WTC11 (cell line): Measurements from ENCODE around the gene HNF1A. TPM values are rescaled to one million over a fixed set of nuclear protein-coding genes. Genes with fewer than 3 reads are reported as not detected.

Experiments used
- ATAC-seq: fragments of 200-7000 bp; cut with Tn5 transposase; 2 replicates; pipeline ENCODE4 v1.10.0; 2021; ENCODE audit warnings: mild to moderate bottlenecking, moderate library complexity
- CTCF ChIA-PET: fragments of 300-600 bp; sonication (Branson Sonifier 250); formaldehyde crosslinking; loops from one replicate; lab custom pipeline; 2021; ENCODE audit warnings: antibody characterized with exemption; lab: Charles Lee
- POLR2A ChIA-PET: fragments of 350-600 bp; sonication (Branson Sonifier 250); formaldehyde crosslinking; loops from one replicate; lab custom pipeline; 2021; ENCODE audit warnings: antibody characterized with exemption; lab: Charles Lee
- DNase-seq: peaks from one replicate; pipeline ENCODE4 v3.0.0; 2021; ENCODE audit warnings: low spot score
- H3K27ac Mint-ChIP-seq: 2 replicates; pipeline ENCODE4 v1.8.0; 2021; ENCODE audit warnings: mixed read lengths
- H3K27me3 Mint-ChIP-seq: 2 replicates; pipeline ENCODE4 v1.8.0; 2021; ENCODE audit warnings: low read depth, mild to moderate bottlenecking, moderate library complexity, mixed read lengths
- H3K36me3 Mint-ChIP-seq: 2 replicates; pipeline ENCODE4 v1.8.0; 2021; ENCODE audit warnings: mixed read lengths
- H3K4me1 Mint-ChIP-seq: 2 replicates; pipeline ENCODE4 v1.8.0; 2022; ENCODE audit warnings: mixed read lengths
- H3K4me3 Mint-ChIP-seq: 2 replicates; pipeline ENCODE4 v1.8.0; 2021; ENCODE audit warnings: mild to moderate bottlenecking, moderate library complexity, mixed read lengths
- H3K9me3 Mint-ChIP-seq: 2 replicates; pipeline ENCODE4 v1.8.0; 2021; ENCODE audit warnings: mixed read lengths
- ATF6 ChIP-seq: sonication (generic); formaldehyde crosslinking; IDR thresholded peaks from 2 replicates; pipeline ENCODE4 v1.8.1; 2023; ENCODE audit warnings: mild to moderate bottlenecking, missing genetic modification reagents
- ELF4 ChIP-seq: sonication (generic); formaldehyde crosslinking; IDR thresholded peaks from 2 replicates; pipeline ENCODE4 v1.8.1; 2022; ENCODE audit warnings: low read depth, mild to moderate bottlenecking, moderate library complexity, missing genetic modification reagents
- FOXJ3 ChIP-seq: sonication (generic); formaldehyde crosslinking; IDR thresholded peaks from 2 replicates; pipeline ENCODE4 v1.9.0; 2021; ENCODE audit warnings: missing genetic modification reagents, mild to moderate bottlenecking, borderline replicate concordance
- FOXP1 ChIP-seq: sonication (generic); formaldehyde crosslinking; IDR thresholded peaks from 2 replicates; pipeline ENCODE4 v1.8.0; 2022; ENCODE audit warnings: missing genetic modification reagents, mild to moderate bottlenecking, moderate library complexity, borderline replicate concordance
- FOXP4 ChIP-seq: sonication (generic); formaldehyde crosslinking; IDR thresholded peaks from 2 replicates; pipeline ENCODE4 v1.8.0; 2022; ENCODE audit warnings: mild to moderate bottlenecking, missing genetic modification reagents
- MAX ChIP-seq: sonication (generic); formaldehyde crosslinking; IDR thresholded peaks from 2 replicates; pipeline ENCODE4 v1.8.0; 2022; ENCODE audit warnings: mild to moderate bottlenecking, missing genetic modification reagents
- MYBL2 ChIP-seq: sonication (generic); formaldehyde crosslinking; IDR thresholded peaks from 2 replicates; pipeline ENCODE4 v1.8.1; 2023; ENCODE audit warnings: mild to moderate bottlenecking, moderate library complexity, missing genetic modification reagents
- NFYB ChIP-seq: sonication (generic); formaldehyde crosslinking; conservative IDR thresholded peaks from 2 replicates; pipeline ENCODE4 v1.8.0; 2022; ENCODE audit warnings: low read depth, missing genetic modification reagents
- PRRX2 ChIP-seq: fragments of 250-450 bp; sonication (Bioruptor Pico); IDR thresholded peaks from 2 replicates; pipeline ENCODE4 v1.8.0; 2021; ENCODE audit warnings: mild to moderate bottlenecking
- RELA ChIP-seq: sonication (generic); formaldehyde crosslinking; IDR thresholded peaks from 2 replicates; pipeline ENCODE4 v1.8.1; 2022; ENCODE audit warnings: missing genetic modification reagents, mild to moderate bottlenecking, borderline replicate concordance
- TP53 ChIP-seq: sonication (generic); formaldehyde crosslinking; IDR thresholded peaks from 2 replicates; pipeline ENCODE4 v1.8.1; 2023; ENCODE audit warnings: mild to moderate bottlenecking, missing genetic modification reagents
- ZNF317 ChIP-seq: sonication (generic); formaldehyde crosslinking; IDR thresholded peaks from 2 replicates; pipeline ENCODE4 v1.8.1; 2023; ENCODE audit warnings: low read depth, mild to moderate bottlenecking, moderate library complexity, missing genetic modification reagents, borderline replicate concordance
- ZNF396 ChIP-seq: fragments of 250-450 bp; sonication (Bioruptor Pico); IDR thresholded peaks from 2 replicates; pipeline ENCODE4 v1.8.0; 2021; ENCODE audit warnings: mild to moderate bottlenecking, moderate library complexity, borderline replicate concordance
- total RNA-seq: library from RNA; stranded (reverse); gene quantifications from 3 replicates; pipeline ENCODE4 v1.2.3, GENCODE V29; 2021
- TF ChIP-seq, protein P1 (sequence below): fragments of 250-450 bp; sonication (Bioruptor Pico); IDR thresholded peaks from 2 replicates; pipeline ENCODE4 v1.9.0; 2021; ENCODE audit warnings: mild to moderate bottlenecking
- TF ChIP-seq, protein P2 (sequence below): sonication (generic); formaldehyde crosslinking; conservative IDR thresholded peaks from 2 replicates; pipeline ENCODE4 v1.8.1; 2022; ENCODE audit warnings: mild to moderate bottlenecking, missing genetic modification reagents
- TF ChIP-seq, protein P3 (sequence below): fragments of 250-450 bp; sonication (Bioruptor Pico); IDR thresholded peaks from 2 replicates; pipeline ENCODE4 v1.9.0; 2021; ENCODE audit warnings: mild to moderate bottlenecking, borderline replicate concordance
- TF ChIP-seq, protein P4 (sequence below): fragments of 250-450 bp; sonication (Bioruptor Pico); IDR thresholded peaks from 2 replicates; pipeline ENCODE4 v2.1.2; 2022; ENCODE audit warnings: mild to moderate bottlenecking, moderate library complexity
- TF ChIP-seq, protein P5 (sequence below): sonication (generic); formaldehyde crosslinking; IDR thresholded peaks from 2 replicates; pipeline ENCODE4 v1.8.1; 2022; ENCODE audit warnings: missing genetic modification reagents, borderline replicate concordance

HNF1A gene
- total RNA-seq, 1 experiment from 2014 or later = not detected

- Mint-ChIP-seq H3K36me3 (no peaks in the 10 kb centered on the region), H3K4me1 (no peaks in the 10 kb centered on the region), H3K9me3 (no peaks in the 10 kb centered on the region), H3K27ac (no peak overlapping the region), H3K4me3 (no peak overlapping the region), H3K27me3 (no peaks in the 10 kb centered on the region; the same call in 1 of the 2 replicates)
- DNase-seq (no peak), ATAC-seq (no peak)
- TF ChIP-seq ZNF396 (CRISPR knock-in tag) (no peak), MAX (no peak), TP53 (CRISPR knock-in tag) (no peak), ATF6 (CRISPR knock-in tag) (no peak), MYBL2 (no peak), PRRX2 (CRISPR knock-in tag) (no peak), ZNF317 (CRISPR knock-in tag) (no peak), NFYB (CRISPR knock-in tag) (no peak), RELA (CRISPR knock-in tag) (no peak), FOXP1 (CRISPR knock-in tag) (no peak), FOXP4 (CRISPR knock-in tag) (no peak), FOXJ3 (CRISPR knock-in tag) (no peak), ELF4 (CRISPR knock-in tag) (no peak)
- TF ChIP-seq, protein P1, sequence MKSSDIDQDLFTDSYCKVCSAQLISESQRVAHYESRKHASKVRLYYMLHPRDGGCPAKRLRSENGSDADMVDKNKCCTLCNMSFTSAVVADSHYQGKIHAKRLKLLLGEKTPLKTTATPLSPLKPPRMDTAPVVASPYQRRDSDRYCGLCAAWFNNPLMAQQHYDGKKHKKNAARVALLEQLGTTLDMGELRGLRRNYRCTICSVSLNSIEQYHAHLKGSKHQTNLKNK (CRISPR knock-in tag) = no peak
- TF ChIP-seq, protein P2, sequence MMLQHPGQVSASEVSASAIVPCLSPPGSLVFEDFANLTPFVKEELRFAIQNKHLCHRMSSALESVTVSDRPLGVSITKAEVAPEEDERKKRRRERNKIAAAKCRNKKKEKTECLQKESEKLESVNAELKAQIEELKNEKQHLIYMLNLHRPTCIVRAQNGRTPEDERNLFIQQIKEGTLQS (CRISPR knock-in tag) = no peak
- TF ChIP-seq, protein P3, sequence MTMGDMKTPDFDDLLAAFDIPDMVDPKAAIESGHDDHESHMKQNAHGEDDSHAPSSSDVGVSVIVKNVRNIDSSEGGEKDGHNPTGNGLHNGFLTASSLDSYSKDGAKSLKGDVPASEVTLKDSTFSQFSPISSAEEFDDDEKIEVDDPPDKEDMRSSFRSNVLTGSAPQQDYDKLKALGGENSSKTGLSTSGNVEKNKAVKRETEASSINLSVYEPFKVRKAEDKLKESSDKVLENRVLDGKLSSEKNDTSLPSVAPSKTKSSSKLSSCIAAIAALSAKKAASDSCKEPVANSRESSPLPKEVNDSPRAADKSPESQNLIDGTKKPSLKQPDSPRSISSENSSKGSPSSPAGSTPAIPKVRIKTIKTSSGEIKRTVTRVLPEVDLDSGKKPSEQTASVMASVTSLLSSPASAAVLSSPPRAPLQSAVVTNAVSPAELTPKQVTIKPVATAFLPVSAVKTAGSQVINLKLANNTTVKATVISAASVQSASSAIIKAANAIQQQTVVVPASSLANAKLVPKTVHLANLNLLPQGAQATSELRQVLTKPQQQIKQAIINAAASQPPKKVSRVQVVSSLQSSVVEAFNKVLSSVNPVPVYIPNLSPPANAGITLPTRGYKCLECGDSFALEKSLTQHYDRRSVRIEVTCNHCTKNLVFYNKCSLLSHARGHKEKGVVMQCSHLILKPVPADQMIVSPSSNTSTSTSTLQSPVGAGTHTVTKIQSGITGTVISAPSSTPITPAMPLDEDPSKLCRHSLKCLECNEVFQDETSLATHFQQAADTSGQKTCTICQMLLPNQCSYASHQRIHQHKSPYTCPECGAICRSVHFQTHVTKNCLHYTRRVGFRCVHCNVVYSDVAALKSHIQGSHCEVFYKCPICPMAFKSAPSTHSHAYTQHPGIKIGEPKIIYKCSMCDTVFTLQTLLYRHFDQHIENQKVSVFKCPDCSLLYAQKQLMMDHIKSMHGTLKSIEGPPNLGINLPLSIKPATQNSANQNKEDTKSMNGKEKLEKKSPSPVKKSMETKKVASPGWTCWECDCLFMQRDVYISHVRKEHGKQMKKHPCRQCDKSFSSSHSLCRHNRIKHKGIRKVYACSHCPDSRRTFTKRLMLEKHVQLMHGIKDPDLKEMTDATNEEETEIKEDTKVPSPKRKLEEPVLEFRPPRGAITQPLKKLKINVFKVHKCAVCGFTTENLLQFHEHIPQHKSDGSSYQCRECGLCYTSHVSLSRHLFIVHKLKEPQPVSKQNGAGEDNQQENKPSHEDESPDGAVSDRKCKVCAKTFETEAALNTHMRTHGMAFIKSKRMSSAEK (CRISPR knock-in tag) = no peak
- TF ChIP-seq, protein P4, sequence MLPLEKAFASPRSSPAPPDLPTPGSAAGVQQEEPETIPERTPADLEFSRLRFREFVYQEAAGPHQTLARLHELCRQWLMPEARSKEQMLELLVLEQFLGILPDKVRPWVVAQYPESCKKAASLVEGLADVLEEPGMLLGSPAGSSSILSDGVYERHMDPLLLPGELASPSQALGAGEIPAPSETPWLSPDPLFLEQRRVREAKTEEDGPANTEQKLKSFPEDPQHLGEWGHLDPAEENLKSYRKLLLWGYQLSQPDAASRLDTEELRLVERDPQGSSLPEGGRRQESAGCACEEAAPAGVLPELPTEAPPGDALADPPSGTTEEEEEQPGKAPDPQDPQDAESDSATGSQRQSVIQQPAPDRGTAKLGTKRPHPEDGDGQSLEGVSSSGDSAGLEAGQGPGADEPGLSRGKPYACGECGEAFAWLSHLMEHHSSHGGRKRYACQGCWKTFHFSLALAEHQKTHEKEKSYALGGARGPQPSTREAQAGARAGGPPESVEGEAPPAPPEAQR (CRISPR knock-in tag) = no peak
- TF ChIP-seq, protein P5, sequence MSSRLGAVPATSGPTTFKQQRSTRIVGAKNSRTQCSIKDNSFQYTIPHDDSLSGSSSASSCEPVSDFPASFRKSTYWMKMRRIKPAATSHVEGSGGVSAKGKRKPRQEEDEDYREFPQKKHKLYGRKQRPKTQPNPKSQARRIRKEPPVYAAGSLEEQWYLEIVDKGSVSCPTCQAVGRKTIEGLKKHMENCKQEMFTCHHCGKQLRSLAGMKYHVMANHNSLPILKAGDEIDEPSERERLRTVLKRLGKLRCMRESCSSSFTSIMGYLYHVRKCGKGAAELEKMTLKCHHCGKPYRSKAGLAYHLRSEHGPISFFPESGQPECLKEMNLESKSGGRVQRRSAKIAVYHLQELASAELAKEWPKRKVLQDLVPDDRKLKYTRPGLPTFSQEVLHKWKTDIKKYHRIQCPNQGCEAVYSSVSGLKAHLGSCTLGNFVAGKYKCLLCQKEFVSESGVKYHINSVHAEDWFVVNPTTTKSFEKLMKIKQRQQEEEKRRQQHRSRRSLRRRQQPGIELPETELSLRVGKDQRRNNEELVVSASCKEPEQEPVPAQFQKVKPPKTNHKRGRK = no peak
- ChIA-PET POLR2A (no interaction called here), CTCF (no interaction called here)
These were observed 44.4 kb downstream of the HNF1A start for GRCh38 chr12:121022713-121023112.
